HG03520 (cell line): ENCODE results near the gene THEM4.
"Not testable (repeated sequence)": the region's sequence is repeated elsewhere in the genome, so short reads cannot be mapped to it uniquely, and the experiment has no call there.

Source experiments
- ATAC-seq: cut with Tn5 transposase; IDR thresholded peaks from one replicate; pipeline ENCODE4 v1.9.1; 2021; ENCODE audit warnings: mild to moderate bottlenecking, moderate library complexity; ENCODE audit not compliant: unreplicated experiment

The THEM4 gene

DNA sequence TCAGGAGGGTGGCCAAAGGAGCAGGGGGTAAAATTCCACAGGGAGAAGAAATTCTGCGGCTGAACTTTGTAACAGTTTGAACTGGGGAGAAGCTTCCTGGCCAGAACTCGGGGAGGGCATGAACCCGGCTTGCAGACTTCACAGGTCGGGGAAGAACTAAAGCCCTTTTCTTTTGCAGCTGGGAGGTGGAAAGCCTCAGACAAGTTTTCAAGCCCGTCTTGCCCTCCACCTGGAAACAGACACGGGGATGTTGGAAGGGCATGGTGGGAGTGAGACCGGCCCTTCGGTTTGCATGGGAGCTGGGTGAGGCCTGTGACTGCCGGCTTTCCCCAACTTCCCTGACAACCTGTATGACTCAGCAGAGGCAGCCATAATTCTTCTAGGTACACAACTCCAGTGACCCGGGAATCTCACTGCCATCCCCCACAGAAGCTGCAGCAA is 11.3 kb downstream of the THEM4 start:
- ATAC-seq = no peak

DNA sequence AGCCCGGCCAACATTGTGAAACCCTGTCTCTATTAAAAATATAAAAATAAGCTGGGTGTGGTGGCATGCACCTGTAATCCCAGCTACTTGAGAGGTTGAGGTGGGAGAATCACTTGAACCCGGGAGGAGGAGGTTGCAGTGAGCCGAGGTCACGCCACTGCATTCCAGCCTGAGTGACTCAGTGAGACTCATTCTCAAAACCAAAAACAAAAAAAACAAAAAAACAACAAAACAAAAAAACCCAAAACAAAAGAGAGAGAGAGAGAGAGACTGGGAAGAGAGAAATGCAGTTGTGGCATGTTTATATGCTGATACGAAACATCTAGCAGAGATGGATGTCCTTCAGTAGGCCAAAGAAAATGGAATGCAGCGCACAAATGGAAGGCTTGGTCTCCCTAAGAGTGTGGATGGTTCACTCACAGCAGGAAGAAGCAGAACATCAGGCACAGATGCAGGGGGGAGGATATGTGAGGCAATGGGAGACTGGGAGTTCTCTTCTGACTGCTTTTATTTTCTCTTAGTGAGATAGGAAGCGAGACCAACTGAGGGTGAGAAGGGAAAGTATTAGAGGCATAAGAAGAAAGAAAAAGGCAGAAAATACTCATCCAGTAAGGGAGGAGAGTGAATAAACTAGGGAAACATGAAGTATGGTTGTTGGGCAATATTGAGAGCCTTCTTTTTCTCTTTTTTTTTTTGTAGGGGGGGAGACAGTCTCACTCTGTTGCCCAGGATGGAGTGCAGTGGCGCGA is 16.0 kb downstream of the THEM4 start:
- ATAC-seq = no peak

DNA sequence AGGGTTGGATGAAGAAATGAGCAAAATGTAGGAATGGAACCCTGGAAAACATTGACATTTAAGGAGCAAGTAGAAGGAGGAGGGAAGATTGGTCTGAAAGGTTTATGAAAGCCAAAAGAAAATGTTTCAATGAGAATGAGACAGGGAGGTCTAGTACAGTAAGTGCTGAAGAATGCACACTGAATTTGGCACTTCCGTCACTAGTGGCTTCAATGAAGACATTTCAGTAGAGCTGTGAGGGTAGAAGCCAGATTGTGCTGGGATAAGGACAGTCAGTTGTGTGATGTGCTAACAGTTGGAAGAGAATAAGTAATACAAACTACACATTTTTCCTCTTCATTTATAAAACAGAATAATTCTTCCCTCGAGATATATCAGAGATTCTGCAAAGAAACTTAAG is 17.1 kb downstream of the THEM4 start:
- ATAC-seq = no peak

DNA sequence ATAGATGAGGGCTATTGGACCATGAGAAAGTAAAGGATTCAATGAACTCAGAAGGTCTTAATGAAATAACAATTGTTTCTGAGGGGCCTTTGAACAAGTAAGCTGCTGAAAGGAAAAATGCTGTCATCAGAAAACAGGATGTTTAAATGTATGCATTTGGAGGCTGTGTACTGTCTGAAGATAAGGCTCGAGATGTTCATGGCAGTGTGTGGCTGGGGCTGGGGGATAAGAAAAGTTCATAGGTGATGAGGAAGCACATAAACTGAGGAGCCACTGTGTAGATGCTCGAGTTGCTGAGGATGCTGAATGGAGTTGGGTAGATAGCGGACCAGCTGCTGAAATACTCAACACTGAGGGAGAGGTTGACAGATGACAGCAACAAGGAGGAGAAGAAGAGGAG is 17.8 kb downstream of the THEM4 start:
- no peak for ATAC-seq

DNA sequence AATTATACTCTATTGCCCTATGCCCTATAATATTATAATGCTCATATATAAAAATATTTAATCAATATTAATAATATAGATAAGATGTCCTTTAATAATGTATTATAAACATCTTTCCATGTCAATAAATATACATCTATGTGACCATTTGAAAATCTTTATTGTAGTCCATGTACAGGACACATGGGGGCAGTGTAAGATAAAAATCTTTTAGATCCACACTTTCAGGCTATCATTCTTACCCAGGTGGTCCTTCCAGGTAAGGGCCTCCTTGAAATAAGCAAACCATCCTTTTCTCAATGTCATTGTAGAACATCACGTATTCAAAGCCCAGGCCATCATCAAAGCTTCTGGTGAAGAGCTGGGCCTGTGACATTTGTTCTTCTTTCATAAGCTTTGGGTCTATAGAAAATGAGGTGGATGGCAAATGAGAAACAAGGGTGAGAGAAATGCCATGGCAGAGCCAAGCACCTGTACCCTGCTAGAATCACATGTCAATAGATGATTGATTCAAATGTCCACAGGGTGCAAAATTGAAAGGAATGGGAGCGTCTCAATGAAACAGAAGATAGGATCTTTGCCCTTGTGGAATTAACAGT is 20.2 kb downstream of the THEM4 start:
- ATAC-seq = no peak

DNA sequence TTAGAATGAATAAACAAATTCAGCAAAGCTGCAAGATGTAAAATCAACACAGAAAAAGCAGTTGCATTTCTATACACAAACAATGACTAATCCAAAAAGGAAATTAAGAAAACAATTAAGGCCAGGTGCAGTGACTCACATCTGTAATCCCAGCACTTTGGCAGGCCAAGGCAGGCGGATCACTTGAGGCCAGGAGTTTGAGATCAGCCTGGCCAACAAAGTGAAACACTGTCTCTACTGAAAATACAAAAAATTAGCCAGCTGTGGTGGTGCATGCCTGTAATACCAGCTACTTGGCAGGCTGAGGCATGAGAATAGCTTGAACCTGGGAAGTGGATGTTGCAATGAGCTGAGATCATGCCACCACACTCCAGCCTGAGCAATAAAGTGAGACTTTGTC is 22.3 kb downstream of the THEM4 start:
- ATAC-seq = no peak

DNA sequence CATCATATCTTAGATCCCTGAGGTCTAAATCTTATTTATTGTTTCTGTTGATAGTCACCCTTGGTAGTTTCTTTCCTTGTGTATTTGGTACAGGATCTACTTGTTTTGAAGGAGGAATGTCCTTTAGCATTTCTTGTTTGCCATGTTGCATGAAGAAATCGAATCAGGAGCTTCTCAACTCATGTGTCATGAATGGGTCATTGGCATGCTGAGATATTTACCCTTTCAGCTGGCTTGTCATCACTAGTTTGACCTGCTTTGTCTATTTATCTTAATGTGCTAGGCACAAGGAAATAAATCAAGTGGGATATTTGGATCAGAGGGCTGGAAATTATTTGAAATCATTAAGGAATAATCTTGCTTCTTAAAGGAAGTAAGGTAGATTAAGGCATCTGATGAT is 23.8 kb downstream of the THEM4 start:
- ATAC-seq = no peak

DNA sequence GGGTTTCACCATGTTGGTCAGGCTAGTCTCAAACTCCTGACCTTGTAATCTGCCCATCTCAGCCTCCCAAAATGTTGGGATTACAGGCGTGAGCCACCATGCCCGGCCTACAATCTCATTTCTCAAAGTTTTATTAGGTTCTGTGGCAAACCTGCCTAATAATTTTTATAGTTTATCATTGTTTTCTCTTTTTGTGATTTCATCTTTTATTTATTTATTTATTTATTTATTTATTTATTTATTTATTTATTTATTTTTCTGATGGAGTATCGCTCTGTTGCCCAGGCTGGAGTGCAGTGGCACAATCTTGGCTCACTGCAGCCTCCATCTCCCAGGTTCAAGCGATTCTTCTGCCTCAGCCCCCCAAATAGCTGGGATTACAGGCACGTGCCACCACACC is 24.4 kb downstream of the THEM4 start:
- not testable (repeated sequence) for ATAC-seq

DNA sequence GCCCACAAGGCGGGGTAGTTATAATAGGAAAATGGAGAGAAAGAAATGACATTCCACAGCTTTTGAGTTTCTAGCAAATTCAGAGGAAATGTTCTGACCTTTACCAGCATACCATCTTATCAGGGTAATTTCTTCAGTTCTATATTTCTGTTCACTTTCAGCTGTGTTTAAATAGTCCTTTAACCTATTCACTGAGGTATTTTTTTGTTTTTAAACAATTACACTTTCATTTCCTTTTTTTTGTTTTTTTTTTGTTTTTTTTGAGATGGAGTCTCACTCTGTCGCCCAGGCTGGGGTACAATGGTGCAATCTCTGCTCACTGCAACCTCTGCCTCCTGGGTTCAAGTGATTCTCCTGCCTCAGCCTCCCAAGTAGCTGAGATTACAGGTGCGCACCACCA is 24.9 kb downstream of the THEM4 start:
- not testable (repeated sequence) for ATAC-seq

DNA sequence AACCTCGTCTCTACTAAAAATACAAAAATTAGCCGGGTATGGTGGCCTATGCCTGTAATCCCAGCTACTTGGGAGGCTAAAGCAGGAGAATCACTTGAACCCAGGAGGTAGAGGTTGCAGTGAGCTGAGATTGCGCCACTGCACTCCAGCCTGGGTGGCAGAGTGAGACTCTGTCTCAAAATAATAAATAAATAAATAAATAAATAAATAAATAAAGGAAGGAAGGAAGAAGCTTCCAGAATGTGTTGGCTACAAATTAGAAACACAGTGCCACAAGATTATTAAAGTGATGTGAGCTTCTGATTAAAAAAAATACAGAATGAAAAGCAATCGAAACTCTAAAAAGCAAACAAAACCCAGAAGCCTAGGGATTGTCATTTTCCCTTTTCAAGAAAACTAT is 25.4 kb downstream of the THEM4 start:
- not testable (repeated sequence) for ATAC-seq

DNA sequence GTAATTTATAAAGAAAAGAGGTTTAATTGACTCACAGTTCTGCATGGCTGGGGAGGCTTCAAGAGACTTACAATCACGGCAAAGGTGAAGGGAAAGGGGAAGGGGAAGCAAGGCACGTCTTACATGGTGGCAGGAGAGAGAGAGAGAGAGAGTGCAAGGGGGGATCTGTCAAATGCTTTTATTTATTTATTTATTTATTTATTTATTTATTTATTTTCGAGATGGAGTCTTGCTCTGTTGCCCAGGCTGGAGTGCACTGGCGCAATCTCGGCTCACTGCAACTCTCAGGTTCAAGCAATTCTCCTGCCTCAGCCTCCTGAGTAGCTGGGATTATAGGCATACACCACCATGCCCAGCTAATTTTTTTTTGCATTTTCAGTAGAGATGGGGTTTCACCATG is 26.4 kb downstream of the THEM4 start:
- not testable (repeated sequence) for ATAC-seq

DNA sequence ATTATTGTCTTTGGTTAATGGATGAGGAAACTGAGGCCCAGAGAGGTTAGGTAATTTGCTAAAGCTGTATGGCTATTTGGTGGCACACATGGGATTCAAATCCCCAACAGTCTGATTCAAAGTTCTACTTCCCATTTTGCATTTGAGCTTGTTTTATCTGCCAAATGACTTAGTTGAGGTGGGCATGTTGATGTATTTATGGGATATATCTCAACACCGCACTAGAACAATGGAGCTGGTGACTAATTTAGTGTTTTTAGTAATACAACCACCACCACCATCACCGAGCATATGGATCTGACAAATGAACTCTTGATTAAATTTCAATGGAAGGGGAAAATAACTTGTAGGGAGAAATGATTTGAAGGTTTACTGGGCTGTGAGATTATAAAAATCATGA is 26.8 kb downstream of the THEM4 start:
- ATAC-seq = no peak

DNA sequence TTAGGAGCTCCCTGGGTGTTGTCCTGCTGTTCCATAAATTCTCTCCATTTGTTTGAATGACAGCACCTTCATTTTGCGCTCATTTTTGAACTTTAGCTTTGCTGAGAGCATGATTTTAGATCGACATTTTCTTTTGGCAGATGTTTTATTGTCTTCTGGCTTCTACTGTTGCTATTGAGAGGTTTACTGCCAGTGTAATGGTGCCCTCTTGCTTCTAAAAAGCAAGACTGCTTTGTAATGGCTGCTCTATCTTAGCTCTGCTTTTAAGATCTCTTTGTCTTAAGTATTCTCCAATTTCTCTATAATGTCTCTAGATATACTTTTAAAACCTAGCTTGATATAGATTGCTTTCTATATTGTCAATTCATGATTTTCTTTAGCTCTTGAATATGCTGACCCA is 27.8 kb downstream of the THEM4 start:
- ATAC-seq = no peak

DNA sequence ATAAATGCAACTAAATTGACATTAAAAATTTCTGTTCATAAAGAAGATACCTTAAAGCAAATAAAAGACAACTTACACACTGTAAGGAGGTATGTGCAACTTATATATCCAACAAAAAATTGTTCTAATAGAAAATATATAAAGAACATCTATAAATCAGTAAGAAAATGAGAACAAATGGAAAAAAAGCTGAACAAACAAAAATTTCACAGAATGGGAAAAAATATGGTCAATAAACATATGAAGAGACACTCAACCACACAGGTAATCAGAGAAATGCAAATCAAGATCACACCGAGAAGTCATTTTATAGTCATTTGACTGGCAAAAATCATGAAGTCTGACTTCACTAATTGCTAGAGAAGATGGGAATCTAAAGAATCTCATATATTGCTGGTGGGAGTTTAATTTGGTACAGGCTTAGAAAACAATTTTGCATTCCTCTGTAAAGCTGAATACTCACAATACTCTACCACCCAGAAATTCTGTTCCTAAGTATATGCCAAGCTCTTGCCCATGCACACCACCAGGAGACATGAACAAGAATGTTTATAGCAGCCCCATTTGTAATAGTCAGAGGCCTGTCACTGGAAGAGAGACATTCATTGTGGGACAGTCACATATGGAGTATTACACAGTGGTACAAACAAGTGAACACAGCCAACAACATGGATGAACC is 33.8 kb downstream of the THEM4 start:
- no peak for ATAC-seq

DNA sequence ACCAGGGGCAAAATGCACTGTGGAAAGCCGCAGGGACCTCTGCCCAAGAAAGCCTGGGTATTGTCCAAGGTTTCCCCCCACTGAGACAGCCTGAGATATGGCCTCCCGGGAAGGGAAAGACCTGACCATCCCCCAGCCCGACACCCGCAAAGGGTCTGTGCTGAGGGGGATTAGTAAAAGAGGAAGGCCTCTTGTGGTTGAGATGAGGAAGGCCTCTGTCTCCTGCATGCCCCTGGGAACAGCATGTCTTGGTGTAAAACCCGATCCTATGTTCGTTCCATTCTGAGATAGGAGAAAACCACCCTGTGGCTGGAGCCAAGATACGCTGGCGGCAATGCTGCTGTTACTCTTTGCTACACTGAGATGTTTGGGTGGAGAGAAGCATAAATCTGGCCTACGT is 36.5 kb downstream of the THEM4 start:
- ATAC-seq = not testable (repeated sequence)

DNA sequence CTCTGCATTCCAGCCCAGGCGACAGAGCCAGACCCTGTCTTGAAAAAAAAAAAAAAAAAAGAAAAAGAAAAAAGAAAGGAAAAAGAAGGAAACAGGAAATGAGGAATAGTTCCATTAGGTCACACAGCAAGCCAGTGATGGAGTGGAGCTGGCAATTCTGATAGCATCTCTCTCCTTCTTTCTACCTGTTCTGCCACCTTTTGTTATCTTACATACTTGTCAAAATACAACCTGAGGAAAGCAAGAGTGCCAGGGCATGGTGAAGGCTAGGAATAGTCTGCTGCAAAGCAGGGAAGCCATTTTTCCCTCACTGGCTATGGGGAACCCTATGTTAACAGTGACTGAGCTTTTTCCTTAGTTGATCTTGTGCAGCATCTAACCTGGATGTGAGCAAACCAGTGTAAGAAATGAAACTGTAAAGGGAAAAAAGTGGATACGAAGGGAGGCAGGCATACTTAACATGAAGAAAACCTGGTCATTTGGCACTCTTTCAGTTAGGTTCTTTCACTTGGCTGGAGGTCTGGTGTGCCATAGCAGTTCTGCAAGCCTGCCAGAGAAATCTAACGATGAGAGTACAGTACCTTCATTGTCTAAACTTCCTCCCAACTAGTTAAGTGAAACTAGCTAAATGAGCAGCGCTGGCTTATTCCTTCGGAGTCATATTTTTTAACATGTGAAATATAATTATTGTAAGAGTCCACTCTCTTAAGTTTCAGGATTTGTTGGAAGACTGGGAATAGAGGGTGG is 37.9 kb downstream of the THEM4 start:
- ATAC-seq = no peak

DNA sequence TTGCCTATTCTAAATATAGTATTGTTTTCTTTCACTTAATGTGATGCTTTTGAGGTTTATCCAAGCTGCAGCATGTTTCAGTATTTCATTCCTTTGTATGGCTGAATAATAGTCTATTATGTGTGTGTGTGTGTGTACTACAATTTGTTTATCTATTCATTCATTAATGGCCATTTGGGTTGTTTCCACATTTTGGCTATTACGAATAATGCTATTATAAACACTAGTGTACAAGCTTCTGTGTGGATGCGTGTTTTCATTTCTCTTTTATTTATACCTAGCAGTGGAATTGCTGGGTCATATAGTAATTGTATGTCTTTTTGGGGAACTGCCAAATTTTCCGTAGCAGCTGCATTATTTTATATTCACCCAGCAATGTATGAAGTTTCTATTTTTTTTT is 40.8 kb downstream of the THEM4 start:
- no peak for ATAC-seq

DNA sequence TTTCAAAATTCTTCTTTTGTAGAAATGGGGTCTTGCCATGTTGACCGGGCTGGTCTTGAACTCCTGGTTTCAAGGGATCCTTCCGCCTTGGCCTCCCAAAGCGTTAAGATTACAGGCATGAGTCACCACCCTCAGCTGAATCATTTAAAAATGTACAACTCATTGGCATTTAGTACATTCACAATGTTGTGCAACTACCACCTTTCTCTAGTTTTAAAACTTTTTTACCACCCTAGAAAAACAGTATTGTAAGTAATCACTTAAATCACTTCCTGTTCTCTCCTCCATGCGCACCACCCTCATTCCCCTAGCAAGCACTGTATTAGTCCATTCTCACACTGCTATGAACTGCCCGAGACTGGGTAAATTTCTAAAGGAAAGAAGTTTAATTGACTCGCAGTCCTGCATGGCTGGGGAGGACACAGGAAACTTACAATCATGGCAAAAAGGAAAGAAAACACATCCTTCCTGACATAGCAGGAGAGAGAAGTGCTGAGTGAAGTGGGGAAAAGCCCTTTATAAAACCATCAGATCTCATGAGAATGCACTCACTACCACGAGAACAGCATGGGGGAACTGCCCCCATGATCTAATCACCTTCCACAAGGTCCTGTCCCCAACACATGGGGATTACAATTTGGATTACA is 41.4 kb downstream of the THEM4 start:
- no peak for ATAC-seq

DNA sequence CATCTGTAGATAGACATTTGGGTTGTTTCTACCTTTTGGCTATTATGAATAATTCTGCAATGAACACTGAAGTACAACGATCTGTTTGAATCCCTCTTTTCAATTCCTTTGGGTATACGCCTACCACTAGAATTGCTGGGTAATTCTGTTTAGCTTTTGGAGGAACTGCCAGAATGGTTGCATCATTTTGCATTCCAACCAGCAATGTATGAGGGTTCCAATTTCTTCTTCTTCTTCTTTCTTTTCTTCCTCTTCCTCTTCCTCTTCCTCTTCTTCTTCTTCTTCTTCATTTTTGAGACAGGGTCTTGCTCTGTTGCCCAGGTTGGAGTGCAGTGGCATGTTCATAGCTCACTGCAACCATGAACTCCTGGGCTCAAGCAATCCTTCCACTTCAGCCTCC is 42.0 kb downstream of the THEM4 start:
- ATAC-seq = no peak

DNA sequence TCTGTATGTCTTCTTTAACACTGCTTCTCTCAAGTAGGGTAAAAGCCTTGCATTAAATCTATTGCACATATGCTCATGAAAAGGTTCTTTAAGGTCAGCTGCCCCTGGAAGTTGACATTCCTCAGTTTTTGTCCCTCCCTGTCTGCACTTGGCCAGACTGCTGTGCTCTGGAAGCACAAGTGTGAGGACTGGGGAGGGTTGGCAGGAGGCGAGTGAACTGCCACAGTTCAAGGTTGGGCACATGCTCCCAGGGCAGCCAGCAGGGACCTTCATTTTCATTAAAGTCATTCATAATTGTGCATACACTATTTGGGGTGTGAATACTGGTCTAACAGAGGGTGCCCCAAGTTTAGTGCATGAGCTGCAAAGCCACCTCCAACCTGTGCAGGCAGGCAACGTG is 44.9 kb downstream of the THEM4 start:
- no peak for ATAC-seq

DNA sequence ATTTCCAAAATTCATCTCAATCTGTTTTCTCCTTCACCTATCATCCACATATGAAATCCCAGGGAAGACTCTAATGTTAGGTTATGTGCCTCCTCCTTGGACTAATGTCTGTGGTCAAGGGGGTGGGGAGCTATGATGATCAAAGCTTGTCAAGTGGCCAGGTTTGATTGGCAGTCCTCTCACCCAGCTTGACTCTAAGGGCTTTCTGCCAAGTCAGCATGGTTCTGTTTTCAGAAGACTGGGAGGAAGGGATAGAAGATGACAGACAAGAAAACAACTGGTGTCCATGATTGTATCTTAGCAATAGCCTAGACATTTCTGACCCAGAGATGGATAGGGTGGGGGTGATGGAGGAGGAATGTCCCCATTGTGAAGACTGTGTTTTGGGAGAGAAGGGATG is 46.7 kb downstream of the THEM4 start:
- no peak for ATAC-seq
